GM19438 (cell line): Measurements from ENCODE around the gene CRHR2.
A peak's percentile ranks its signal among the peaks of the same experiment; 100 is the strongest.
"Not testable (repeated sequence)": the region's sequence is repeated elsewhere in the genome, so short reads cannot be mapped to it uniquely, and the experiment has no call there.

ENCODE experiments used
- ATAC-seq: cut with Tn5 transposase; IDR thresholded peaks from one replicate; pipeline ENCODE4 v1.9.1; 2021; ENCODE audit warnings: low read depth; ENCODE audit not compliant: unreplicated experiment

The CRHR2 gene

GRCh38 chr7:30682212-30683083, at the start of gene CRHR2:
Gene CRHR2, minus strand, starts transcription at chr7:30682456. Its CDS starts 176 bp downstream, at chr7:30682280.
- ATAC-seq, result peak; percentile 61

GRCh38 chr7:30731581-30731980, 49.3 kb upstream of the CRHR2 start:
- ATAC-seq, result no peak

- ATAC-seq, result no peak
Measured at GRCh38 chr7:30730996-30731395, 48.7 kb upstream of the CRHR2 start.

GRCh38 chr7:30730097-30730496, 47.8 kb upstream of the CRHR2 start:
- no peak for ATAC-seq

- no peak for ATAC-seq
Measured at GRCh38 chr7:30729642-30730041, 47.4 kb upstream of the CRHR2 start.

- no peak for ATAC-seq
Measured at GRCh38 chr7:30728591-30729100, 46.4 kb upstream of the CRHR2 start.

GRCh38 chr7:30727061-30727945, 45.0 kb upstream of the CRHR2 start:
- ATAC-seq, result no peak

- no peak for ATAC-seq
Measured at GRCh38 chr7:30726296-30727006, 44.2 kb upstream of the CRHR2 start.

GRCh38 chr7:30723776-30724175, 41.5 kb upstream of the CRHR2 start:
- no peak for ATAC-seq

GRCh38 chr7:30722671-30723070, 40.4 kb upstream of the CRHR2 start:
- no peak for ATAC-seq

- no peak for ATAC-seq
Measured at GRCh38 chr7:30722187-30722586, 39.9 kb upstream of the CRHR2 start.

- ATAC-seq, result no peak
Measured at GRCh38 chr7:30721211-30721610, 39.0 kb upstream of the CRHR2 start.

- ATAC-seq, result not testable (repeated sequence)
Measured at GRCh38 chr7:30719434-30719833, 37.2 kb upstream of the CRHR2 start.

GRCh38 chr7:30717181-30717580, 34.9 kb upstream of the CRHR2 start:
- no peak for ATAC-seq

GRCh38 chr7:30714129-30714528, 31.9 kb upstream of the CRHR2 start:
- no peak for ATAC-seq

GRCh38 chr7:30713392-30713791, 31.1 kb upstream of the CRHR2 start:
- no peak for ATAC-seq

- no peak for ATAC-seq
Measured at GRCh38 chr7:30710669-30711068, 28.4 kb upstream of the CRHR2 start.

- ATAC-seq, result no peak
Measured at GRCh38 chr7:30709549-30709948, 27.3 kb upstream of the CRHR2 start.

GRCh38 chr7:30708983-30709382, 26.7 kb upstream of the CRHR2 start:
- ATAC-seq, result no peak

GRCh38 chr7:30708412-30708811, 26.2 kb upstream of the CRHR2 start:
- ATAC-seq, result no peak
